ENCODE measurements around the gene SIGLEC11. TPM values are rescaled to one million over a fixed set of nuclear protein-coding genes. Genes with fewer than 3 reads are reported as not detected.
"Not testable (repeated sequence)": the region's sequence is repeated elsewhere in the genome, so short reads cannot be mapped to it uniquely, and the experiment has no call there.

SIGLEC11 gene
- polyA plus RNA-seq, 2 of the 4 experiments (the other 2 are of a cell fraction), result not detected

GRCh38 chr19:49946415-49946814 is 14.6 kb downstream of the SIGLEC11 start:
- peak in 1 of 2 experiments; percentile 47; a peak in 2 of 6 replicates for ATAC-seq
- FAIRE-seq, result no peak
- WGBS (ENCODE audit: missing lambda C conversion rate), result 45% methylated on average over 8 of the region's 8 CpGs
- peaks cover 11% of the 10 kb centered on the region; the same call in 2 of the 3 replicates for H3K4me1 ChIP-seq
- CTCF ChIA-PET, result interaction anchor here (1.7 to 10.7 kb wide), 2 partner anchors 10 to 100 kb away, joined by 3 to 121 read pairs; no protein-coding TSS in a partner anchor
- TF ChIP-seq MAZ (IDR thresholded peaks at IDR 0.05; ENCODE audit: borderline replicate concordance, low read depth, low read length) (no peak), RARB (CRISPR knock-in tag; IDR thresholded peaks at IDR 0.05) (no peak), BHLHE40 (IDR thresholded peaks at IDR 0.05; ENCODE audit: low read depth, low read length) (no peak), MYC (IDR thresholded peaks at IDR 0.05; ENCODE audit: borderline replicate concordance, low read length) (no peak), RCOR1 (IDR thresholded peaks at IDR 0.05; ENCODE audit: low read depth, low read length) (no peak), FOSB (CRISPR knock-in tag; IDR thresholded peaks at IDR 0.05) (no peak), RNF2 (IDR thresholded peaks at IDR 0.05; ENCODE audit: borderline replicate concordance, low read depth) (no peak), SREBF2 (IDR thresholded peaks at IDR 0.05) (no peak), POLR2A (IDR thresholded peaks at IDR 0.05; ENCODE audit: low read length) (no peak), NFE2L2 (conservative IDR thresholded peaks at IDR 0.05; ENCODE audit: low read length) (no peak)
- POLR2A ChIA-PET, result no interaction called here
- H3K4me3 ChIP-seq, result no peak overlapping the region
- H3K9me3 ChIP-seq, result no peaks in the 10 kb centered on the region
- no peak overlapping the region for H3K27ac ChIP-seq
- H3K4me2 ChIP-seq, result no peak overlapping the region
- no peak for DNase-seq (ENCODE audit: low read depth in 1 of 2, low spot score in 1 of 2)

- DNase-seq (ENCODE audit: low read depth in 1 of 2, low spot score in 1 of 2); POLR2A ChIA-PET; ATAC-seq; H3K4me2 ChIP-seq; H3K27ac ChIP-seq; FAIRE-seq; H3K4me3 ChIP-seq; H3K9me3 ChIP-seq: not testable (repeated sequence)
- CTCF ChIA-PET, result interaction anchor here (0.7 to 10.7 kb wide), 4 partner anchors 8 to 102 kb away, joined by 3 to 121 read pairs (median 3); no protein-coding TSS in a partner anchor
- WGBS (ENCODE audit: missing lambda C conversion rate), result 78% methylated on average over 5 of the region's 5 CpGs
- peaks cover 11% of the 10 kb centered on the region; the same call in 2 of the 3 replicates for H3K4me1 ChIP-seq
These were observed 16.4 kb downstream of the SIGLEC11 start for GRCh38 chr19:49944567-49944966.

GRCh38 chr19:49940482-49940791 is 20.5 kb downstream of the SIGLEC11 start:
- ATAC-seq (no peak), FAIRE-seq (no peak), DNase-seq (ENCODE audit: low read depth in 1 of 2, low spot score in 1 of 2) (no peak)
- Histone ChIP-seq H3K9me3 (no peaks in the 10 kb centered on the region), H3K4me1 (peaks cover 14% of the 10 kb centered on the region; the same call in 2 of the 3 replicates), H3K4me2 (no peak overlapping the region), H3K4me3 (no peak overlapping the region), H3K27ac (no peak overlapping the region)
- CTCF ChIA-PET, result interaction anchor here (0.5 to 1.4 kb wide), 5 partner anchors 8 to 196 kb away, joined by 3 to 6 read pairs (median 4); no protein-coding TSS in a partner anchor
- TF ChIP-seq ATOH8 (CRISPR knock-in tag; IDR thresholded peaks at IDR 0.05; ENCODE audit: low read depth) (no peak), ELK1 (IDR thresholded peaks at IDR 0.05; ENCODE audit: low read depth, low read length) (no peak), ZSCAN20 (CRISPR knock-in tag; IDR thresholded peaks at IDR 0.05) (no peak), RAD21 (conservative IDR thresholded peaks at IDR 0.05 in 1 of 2, IDR thresholded peaks at IDR 0.05 in 1 of 2) (no peak), FOXS1 (CRISPR knock-in tag; IDR thresholded peaks at IDR 0.05) (no peak), JUNB (IDR thresholded peaks at IDR 0.05) (no peak), MAZ (IDR thresholded peaks at IDR 0.05; ENCODE audit: borderline replicate concordance, low read depth, low read length) (no peak), NPAS2 (CRISPR knock-in tag; IDR thresholded peaks at IDR 0.05; ENCODE audit: borderline replicate concordance) (no peak), EHF (CRISPR knock-in tag; IDR thresholded peaks at IDR 0.05) (no peak), PHF8 (IDR thresholded peaks at IDR 0.05; ENCODE audit: borderline replicate concordance, low read depth) (no peak), BHLHE40 (IDR thresholded peaks at IDR 0.05; ENCODE audit: low read depth, low read length) (no peak), EP300 (IDR thresholded peaks at IDR 0.05) (no peak), RCOR1 (IDR thresholded peaks at IDR 0.05; ENCODE audit: low read depth, low read length) (no peak)
- WGBS (ENCODE audit: missing lambda C conversion rate), result 91% methylated on average over 5 of the region's 5 CpGs
- POLR2A ChIA-PET, result no interaction called here

Data from A549 (cell line).